HG03520 (cell line): ENCODE data around the gene H2AZ1.

Experiments
- ATAC-seq: cut with Tn5 transposase; IDR thresholded peaks from one replicate; pipeline ENCODE4 v1.9.1; 2021; ENCODE audit warnings: mild to moderate bottlenecking, moderate library complexity; ENCODE audit not compliant: unreplicated experiment

Gene H2AZ1

GRCh38 chr4:99946356-99947189, 3.5 kb downstream of the H2AZ1 start, which contains the start of gene DNAJB14:
Gene DNAJB14, minus strand, starts transcription at chr4:99946618. Its CDS starts 47 bp downstream, at chr4:99946571.
- ATAC-seq = peak; percentile 30

GRCh38 chr4:99945718-99946355, 4.2 kb downstream of the H2AZ1 start:
- peak; percentile 1 for ATAC-seq

- ATAC-seq = no peak
Measured at GRCh38 chr4:99943904-99944437, 6.1 kb downstream of the H2AZ1 start.

GRCh38 chr4:99938243-99938753, 11.8 kb downstream of the H2AZ1 start:
- ATAC-seq = no peak

- no peak for ATAC-seq
Measured at GRCh38 chr4:99934891-99935290, 15.2 kb downstream of the H2AZ1 start.

- ATAC-seq = no peak
Measured at GRCh38 chr4:99927566-99927965, 22.5 kb downstream of the H2AZ1 start.

- ATAC-seq = no peak
Measured at GRCh38 chr4:99921174-99921573, 28.9 kb downstream of the H2AZ1 start.

- ATAC-seq = no peak
Measured at GRCh38 chr4:99918656-99919055, 31.4 kb downstream of the H2AZ1 start.

GRCh38 chr4:99917575-99917974, 32.5 kb downstream of the H2AZ1 start:
- ATAC-seq = no peak

- ATAC-seq = no peak
Measured at GRCh38 chr4:99915449-99915848, 34.6 kb downstream of the H2AZ1 start.
